HL-60/S4 (cell line): Measurements from ENCODE around the gene EVX2.

Experiments
- in situ Hi-C: fragments of 300-500 bp; cut with MboI; formaldehyde crosslinking; loops from 2 replicates; pipeline ENCODE4 v1.14.3; 2022; ENCODE audit warnings: low sequenced_read_pairs

The EVX2 gene

DNA sequence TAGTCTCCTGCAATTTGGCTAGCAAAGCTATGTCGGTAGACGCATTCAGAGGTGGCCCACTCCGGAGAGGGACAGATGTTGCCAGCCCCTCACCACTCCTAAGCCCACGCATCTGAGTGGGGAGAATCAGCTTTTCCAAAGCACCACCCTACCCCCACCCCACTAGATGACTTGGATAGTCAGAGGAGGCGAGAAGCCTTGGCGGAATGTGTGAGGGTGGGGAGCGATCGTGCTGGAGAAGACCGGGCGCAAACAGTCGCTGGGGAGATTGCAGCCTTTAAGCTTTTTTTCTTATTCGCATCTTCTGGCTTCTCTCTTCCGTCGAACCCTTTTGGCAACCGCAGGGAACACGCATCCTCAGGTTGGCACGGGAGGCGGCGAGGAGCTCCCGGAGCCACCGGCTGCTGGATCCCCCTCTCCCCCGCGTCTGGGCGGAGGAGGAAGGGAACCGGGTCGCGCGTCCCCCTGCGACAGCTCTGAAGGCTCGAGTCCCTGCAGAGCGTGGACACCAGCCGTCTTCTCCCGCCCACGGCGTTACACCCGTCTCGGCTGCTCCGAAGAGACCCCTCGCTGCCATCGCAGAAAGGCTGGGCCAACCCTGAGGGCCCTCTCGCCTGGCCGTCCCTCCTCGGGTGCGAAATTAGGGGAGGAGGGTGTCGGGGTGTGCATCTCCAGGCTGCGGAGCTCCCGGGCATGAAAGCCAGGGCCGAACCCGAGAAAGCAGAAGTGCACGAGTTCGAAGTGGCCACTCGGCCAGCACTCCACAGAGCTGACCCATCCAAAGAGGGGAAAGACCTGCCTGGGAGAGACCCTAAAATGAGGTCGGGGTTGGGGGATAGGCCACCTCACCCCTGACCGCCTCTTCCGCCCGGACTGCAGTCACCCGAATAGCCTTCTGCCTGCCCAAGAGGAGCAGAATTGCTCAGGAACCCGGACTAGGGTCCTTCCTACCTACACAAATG, 12.2 kb downstream of the EVX2 start:
- in situ Hi-C loops, result no loop called here

DNA sequence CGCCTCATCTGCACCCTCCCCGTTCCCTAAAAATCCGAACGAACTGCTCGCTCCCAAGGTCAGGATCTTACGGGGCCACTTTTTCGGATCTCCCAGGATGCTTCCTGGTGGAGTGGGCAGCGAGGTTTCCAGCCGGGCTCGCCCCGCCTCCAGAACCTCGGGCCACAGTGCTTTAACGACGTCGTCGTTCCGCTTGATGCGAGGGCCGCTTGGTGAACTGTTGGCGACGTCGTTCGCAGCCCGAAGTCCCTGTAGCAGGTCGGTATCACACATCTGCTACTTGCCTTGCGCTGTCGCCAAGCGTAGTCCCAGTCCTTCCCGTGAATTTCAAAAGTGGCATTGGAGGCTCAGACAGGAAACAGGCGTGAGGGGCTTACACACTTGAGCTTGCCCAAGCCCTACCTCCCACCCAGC, 15.3 kb downstream of the EVX2 start:
- in situ Hi-C loops, result no loop called here

DNA sequence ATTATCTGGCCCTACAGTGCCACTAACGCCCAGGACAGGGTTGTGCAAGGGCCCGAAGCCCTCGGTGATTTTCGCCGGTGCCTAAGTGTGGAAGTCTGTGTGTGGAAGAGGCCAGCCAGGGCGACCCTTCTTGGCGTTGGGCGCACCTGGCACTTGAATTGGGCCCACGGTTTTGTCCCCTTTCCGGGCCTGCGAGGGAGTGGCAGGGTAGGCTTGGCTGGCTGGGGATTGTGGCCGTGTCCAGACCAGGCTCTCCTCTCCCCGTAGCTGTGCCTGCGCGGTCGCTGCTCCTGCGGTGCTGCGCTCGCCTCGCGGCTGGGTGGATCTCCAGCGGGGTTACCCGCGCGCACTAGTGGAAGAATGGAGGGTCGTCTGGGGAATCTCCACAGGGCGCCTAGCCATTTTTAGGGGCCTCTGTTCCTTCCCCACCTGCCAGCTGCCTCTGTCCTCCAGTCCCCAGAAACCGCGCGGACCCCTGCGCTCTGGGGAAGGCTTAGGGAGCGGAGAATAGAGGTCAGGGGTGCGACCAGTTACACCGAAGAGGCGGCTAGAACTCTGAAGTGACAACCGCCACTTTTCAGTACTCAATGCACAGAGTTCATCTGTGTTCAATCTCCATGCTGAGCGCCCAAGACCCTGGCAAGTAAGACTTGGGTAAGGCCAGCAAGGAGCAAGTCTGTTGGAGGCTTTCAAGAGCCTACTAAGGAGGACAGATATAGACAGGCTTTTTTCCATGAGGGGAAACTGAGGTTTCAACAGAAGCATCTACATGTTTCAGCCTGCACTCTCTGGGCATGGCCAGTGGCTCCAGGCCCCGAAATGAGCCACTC, 16.0 kb downstream of the EVX2 start:
- in situ Hi-C loops, result no loop called here

DNA sequence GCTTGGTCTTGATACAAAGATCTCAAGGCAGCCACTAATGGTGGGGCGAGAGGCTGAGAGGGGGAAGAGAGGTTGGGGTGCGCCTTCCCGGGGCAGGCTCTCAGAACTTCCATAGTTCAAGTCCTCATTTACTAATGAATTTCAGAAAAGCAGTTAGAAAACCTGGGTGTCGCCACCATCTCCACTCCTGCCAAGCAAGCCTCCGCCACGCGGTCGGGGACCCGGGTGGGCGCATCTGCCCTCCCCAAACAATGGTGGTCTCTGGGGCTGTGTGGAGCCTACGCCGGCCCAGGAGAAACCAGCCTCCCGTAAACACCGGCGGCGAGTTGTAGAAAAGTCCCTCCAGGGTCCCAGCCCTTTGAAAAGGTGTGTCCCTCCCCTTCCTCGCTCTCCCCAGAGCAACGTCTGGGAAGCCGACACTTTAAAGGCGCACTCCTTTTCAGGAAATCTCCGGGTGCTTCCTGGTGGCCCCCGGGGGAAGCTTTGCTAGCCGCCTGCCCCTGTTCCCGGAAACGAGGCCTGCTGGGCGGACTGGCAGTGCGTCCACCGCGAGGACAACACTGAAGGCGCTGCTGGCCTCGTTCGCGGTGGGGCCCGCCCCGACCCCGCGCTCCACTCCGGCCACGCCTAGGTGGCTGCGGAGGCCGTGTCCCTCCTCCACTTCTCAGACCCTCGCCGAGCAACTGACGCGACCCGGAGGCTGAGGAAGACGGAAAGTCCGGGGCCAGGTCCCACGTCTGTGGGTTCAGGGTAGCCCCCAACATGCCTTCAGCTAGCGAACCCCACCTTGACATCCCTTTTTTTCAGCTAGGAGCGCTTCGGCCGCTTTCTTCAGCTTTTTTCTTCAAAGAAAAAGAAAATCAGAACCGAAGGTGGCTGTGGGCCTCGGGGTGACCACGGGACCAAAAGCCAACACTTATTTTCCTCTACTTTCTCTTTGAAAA, 16.8 kb downstream of the EVX2 start:
- in situ Hi-C loops, result no loop called here

DNA sequence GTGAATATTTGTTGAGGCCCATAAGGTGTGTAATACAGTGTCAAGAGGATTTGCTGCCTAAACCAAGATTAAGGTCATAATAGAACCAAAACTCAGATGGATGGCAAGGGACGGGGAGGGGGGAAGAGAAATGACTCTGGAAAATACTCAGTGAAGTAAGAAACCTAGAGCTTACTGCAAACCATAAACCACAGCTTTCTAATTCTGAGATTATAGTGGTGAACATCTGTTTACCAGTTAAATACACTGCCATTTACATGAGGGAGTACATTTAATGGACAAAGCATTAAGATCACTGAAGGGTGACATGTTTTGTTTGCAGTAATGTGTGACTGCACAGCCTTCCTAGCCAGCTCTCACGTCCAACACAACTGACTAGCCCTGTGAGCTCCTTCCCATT, 19.8 kb downstream of the EVX2 start:
- in situ Hi-C loops, result no loop called here

DNA sequence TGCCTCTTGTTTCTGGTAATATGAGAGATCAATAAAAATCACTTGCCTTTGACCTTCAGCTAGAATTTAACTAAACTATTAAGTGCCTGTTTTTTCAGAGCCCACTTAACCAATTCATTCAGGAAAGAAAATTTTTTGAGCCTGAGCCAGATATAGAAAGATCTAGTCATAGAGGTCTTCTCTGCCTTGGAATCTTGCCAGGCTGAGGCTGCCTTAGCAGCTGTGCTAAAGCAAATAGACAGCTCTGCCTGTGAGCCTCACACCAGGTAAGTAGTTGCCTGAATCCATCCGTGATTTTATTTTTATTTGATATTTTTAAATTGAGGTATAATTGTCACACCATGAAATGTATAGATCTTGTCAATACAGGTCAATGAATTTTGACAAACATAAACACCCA, 27.4 kb downstream of the EVX2 start:
- in situ Hi-C loops, result no loop called here

DNA sequence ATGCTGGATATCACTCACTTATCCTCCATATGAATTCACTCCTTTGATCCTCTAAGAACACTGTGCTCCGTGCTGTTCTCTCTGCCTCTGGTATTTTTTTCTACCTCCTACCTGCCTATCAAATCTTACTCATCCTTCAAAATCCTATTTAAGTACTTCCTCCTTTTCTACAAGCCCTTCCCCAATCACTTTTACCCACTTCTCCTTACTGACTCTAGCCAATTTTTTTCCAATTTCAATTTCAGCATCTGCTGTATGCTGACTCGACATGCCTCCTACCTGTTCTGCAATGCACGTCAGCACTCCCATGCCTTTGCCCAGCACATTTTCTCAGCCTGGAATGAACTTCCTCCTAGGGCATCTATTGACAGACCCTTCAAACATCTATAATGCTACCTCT, 44.4 kb downstream of the EVX2 start:
- in situ Hi-C loops, result no loop called here

DNA sequence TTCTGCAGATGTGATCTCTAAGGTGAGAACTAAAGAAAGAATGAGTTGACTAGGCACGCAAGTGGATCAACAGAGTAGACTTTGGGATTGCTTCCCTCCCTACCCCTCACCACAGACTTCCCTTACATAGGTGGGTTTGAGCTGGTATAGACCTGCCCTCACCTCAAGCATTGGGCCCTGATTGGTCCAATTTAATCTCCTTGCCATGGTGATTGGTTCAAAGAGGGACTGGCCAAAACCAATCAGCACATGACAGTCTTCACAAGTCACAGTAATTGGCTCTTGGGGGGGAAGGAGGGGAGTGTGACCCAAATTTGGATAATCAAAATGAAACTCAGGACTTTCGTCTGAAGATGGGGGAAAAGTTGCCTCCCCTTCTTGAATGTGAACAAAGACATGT, 45.1 kb downstream of the EVX2 start:
- in situ Hi-C loops, result no loop called here

DNA sequence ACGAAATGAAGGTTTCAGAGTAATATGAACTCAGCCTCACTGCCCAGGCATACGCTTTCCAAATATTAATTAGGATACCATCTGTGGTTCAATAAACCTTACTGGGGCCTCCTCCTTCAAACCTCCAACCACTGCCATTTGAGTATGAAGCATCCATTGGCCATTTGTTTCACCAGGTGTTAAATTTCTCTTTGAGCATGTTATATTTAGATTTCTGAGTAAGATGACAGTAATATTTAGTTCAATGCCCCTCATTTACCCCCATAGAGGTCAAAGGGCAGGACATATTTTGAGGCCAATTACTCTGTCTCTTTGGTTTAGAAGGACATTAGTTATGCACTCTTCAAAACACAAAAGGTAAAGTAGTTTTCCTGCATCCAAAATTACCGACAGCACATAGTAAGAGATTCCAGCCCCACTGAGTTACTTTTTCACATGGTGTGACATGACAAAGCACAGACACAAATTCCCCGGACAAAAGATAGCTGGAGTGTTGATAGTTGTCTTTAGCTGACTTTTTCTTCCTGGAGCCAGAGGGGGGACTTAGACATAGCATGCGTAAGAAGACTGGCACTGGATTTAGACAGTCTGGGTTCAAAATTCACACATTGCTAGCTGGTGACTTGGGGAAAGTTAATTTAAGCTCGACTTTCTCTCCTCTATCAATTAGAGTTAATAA, 48.6 kb downstream of the EVX2 start:
- in situ Hi-C loops, result no loop called here

DNA sequence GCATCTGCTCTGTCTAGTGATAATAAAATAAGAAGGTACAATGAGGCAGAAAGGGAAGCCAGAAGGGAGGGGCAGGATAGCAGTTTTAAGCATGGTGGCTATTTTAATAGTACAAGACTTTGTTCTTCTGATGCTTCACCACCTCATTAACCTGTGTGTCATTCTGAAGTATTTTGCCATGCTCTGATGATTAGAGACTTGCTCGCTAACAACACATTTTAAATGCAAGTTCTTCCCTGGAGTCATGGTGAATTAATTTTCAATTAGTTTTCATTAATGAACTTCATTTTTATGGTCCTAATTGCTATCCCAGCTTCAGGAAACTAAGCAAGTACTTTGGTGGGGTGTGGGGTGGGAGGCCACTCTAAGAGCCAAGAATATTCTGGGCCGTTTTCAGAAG, 56.0 kb downstream of the EVX2 start:
- in situ Hi-C loops, result no loop called here
